ACC112 (cell line): ENCODE measurements around the gene RPS6KA5.
"Not testable (repeated sequence)": the region's sequence is repeated elsewhere in the genome, so short reads cannot be mapped to it uniquely, and the experiment has no call there.

Experiments
- H2AFZ ChIP-seq: fragments of 200-600 bp; sonication (generic); one replicate; pipeline ENCODE4 v1.6.0; 2017; ENCODE audit warnings: antibody characterized with exemption, low read length; ENCODE audit not compliant: unreplicated experiment
- H3K27ac ChIP-seq: fragments of 200-600 bp; sonication (generic); 2 replicates; pipeline ENCODE4 v1.5.1; 2014; ENCODE audit warnings: low read depth, mild to moderate bottlenecking, antibody characterized with exemption, low read length, moderate library complexity
- H3K27me3 ChIP-seq: fragments of 200-600 bp; sonication (generic); 2 replicates; pipeline ENCODE4 v1.6.1; 2014; ENCODE audit warnings: mild to moderate bottlenecking, antibody characterized with exemption, low read length, moderate library complexity, mixed read lengths; ENCODE audit not compliant: insufficient read depth
- H3K36me3 ChIP-seq: fragments of 200-600 bp; sonication (generic); 2 replicates; pipeline ENCODE4 v1.6.1; 2016; ENCODE audit warnings: mild to moderate bottlenecking, antibody characterized with exemption, low read length, moderate library complexity, mixed read lengths; ENCODE audit not compliant: insufficient read depth
- H3K4me1 ChIP-seq: fragments of 200-600 bp; sonication (generic); one replicate; pipeline ENCODE4 v1.6.1; 2016; ENCODE audit warnings: low read length, mixed read lengths; ENCODE audit not compliant: insufficient read depth, unreplicated experiment, control insufficient read depth
- H3K4me3 ChIP-seq: fragments of 200-600 bp; sonication (generic); 2 replicates; pipeline ENCODE4 v1.5.1; 2014; ENCODE audit warnings: mild to moderate bottlenecking, low read depth, low read length
- H3K79me2 ChIP-seq: fragments of 200-600 bp; sonication (generic); one replicate; pipeline ENCODE4 v1.6.0; 2016; ENCODE audit warnings: low read length; ENCODE audit not compliant: control insufficient read depth, unreplicated experiment, insufficient read depth

Gene RPS6KA5

DNA sequence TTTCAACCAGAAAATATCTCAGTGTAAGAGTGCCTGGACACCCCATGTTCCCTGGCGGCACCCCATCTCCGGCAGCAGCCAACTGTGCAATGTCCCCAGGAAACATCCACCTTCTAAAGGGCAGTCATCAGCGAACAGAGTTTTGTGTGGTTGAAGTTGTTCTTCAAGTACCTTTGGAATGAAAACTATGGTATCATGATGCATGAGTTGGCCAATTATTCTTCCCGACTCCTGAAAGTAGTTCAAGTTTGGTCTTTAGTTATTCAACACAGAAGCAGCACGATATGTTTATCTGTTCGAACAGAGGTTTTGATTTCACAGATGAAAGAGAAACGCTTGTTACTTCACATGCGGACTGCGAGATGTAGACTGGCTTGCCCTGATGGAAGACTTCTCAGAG is 223.1 kb downstream of the RPS6KA5 start:
- Histone ChIP-seq H3K27me3 (no peaks in the 10 kb centered on the region), H3K36me3 (no peaks in the 10 kb centered on the region), H3K79me2 (no peaks in the 10 kb centered on the region), H3K4me1 (peaks cover 9% of the 10 kb centered on the region), H2AFZ (no peak overlapping the region), H3K4me3 (no peak overlapping the region), H3K27ac (no peak overlapping the region)

DNA sequence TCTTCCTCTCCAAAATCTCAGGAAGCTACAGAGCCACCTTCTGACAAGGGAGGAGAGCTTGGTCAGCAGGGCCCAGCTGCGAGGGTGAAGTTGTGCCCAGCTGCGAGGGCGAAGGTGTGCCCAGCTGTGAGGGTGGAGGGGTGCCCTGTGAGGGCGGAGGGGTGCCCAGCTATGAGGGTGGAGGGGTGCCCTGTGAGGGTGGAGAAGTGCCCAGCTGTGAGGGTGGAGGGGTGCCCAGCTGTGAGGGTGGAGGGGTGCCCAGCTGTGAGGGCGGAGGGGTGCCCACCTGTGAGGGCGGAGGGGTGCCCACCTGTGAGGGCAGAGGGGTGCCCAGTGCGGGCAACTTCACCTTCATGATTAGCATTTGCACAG is 223.8 kb downstream of the RPS6KA5 start:
- no peak overlapping the region for H3K27ac ChIP-seq
- no peaks in the 10 kb centered on the region for H3K36me3 ChIP-seq
- H3K79me2 ChIP-seq = no peaks in the 10 kb centered on the region
- H2AFZ ChIP-seq = no peak overlapping the region
- H3K4me1 ChIP-seq = peaks cover 9% of the 10 kb centered on the region
- H3K27me3 ChIP-seq = no peaks in the 10 kb centered on the region
- H3K4me3 ChIP-seq = no peak overlapping the region

GRCh38 chr14:90831821-90832220 is 228.6 kb downstream of the RPS6KA5 start:
- Histone ChIP-seq H2AFZ (no peak overlapping the region), H3K36me3 (no peaks in the 10 kb centered on the region), H3K79me2 (no peaks in the 10 kb centered on the region), H3K27ac (no peak overlapping the region), H3K27me3 (no peaks in the 10 kb centered on the region), H3K4me3 (no peak overlapping the region), H3K4me1 (peaks cover 6% of the 10 kb centered on the region)

DNA sequence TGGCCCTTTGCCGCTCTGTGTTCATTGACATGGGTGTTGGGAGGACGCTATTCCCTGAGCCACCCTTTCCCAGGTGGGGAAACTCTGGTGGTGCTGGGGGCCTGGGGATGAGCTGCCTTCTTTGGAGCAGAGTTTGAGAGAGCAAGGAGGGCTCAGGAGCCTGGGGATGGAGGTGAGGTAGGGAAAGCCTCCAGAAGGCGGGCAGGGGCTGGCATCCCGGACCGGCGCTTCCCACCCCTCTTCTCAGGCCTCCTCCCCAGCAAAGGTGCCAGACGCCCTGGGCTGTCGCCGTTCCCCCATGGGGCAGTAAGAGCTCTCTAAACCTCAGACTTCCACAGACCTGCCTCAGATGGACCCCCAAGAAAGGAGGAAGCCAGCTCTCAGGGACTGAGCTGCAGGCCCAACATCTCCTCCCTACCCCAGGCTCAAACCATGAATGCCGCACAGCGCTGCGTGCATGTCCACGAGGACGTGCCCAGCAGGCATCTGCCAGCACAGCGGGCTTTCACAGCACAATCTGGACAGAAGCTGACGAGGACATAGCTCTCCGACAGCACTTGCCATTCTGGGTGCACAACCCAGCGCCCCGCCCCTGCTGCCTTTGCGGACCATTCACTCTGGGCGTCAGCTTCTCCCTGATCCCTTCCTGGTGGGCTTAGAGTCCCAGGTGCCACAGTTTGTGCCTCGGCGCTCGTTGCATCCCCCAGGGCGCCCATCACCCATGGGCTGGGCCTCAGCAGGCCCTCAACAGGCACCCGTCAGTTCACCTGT is 229.3 kb downstream of the RPS6KA5 start:
- no peak overlapping the region for H2AFZ ChIP-seq
- no peak overlapping the region for H3K27ac ChIP-seq
- peaks cover 6% of the 10 kb centered on the region for H3K4me1 ChIP-seq
- H3K27me3 ChIP-seq = no peaks in the 10 kb centered on the region
- H3K36me3 ChIP-seq = no peaks in the 10 kb centered on the region
- H3K4me3 ChIP-seq = no peak overlapping the region
- H3K79me2 ChIP-seq = no peaks in the 10 kb centered on the region

DNA sequence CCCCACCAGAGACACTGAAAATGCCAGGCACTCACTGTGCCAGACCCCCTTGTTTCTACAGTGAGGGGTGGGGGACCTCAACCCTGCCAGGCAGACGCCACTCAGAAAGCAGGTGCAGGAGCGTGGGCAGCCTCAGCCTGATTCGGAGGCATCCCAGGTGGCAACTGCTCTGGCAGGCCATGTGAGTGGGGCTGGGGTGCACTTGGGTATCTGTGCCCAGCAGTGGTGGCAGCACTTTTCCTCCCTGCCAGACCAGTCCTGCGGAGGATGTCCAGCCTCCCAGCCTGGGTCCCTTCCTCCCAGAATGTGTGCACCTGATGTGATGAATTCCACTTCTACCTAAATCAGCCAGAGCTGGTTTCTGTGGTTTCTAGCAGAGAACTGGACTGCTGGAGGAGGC is 230.8 kb downstream of the RPS6KA5 start:
- no peak overlapping the region for H2AFZ ChIP-seq

DNA sequence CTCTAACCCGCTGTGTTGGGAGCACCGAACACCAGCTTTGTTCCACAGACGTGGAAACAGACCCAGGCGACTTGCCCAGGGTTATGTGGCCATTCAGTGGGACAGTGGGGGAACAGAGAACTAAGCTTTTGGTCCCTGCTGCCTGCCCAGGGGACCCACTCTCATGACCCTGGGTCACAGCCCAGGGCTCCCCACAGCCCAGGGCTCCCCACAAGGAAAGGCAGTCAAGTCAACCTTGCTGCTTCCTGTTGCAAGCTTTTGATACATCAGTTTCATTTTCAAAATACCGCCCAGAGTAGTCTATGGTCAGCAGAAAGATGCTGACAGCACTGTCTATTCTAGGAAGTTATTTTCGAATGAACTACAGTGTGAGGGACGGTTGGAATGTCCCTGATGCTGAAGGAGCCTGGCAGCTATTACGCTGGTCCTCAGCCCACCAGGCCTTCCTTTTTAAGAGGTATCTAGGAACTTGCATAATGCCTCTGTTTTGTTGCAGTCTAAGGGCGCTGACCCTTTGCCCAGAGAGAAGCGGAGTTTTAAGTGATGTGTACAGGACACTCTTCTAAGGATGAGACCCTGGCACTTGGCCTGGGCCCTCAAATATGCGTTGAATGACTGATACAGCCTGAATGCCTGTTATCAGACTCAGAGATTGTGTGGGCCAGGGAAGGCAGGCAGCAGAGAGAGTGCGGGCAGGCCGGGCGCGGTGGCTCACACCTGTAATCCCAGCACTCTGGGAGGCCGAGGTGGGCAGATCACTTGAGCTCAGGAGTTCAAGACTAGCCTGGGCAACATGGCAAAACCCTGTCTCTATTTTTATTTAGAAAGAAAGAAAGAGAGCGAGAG is 231.6 kb downstream of the RPS6KA5 start:
- Histone ChIP-seq H3K27me3 (no peaks in the 10 kb centered on the region), H2AFZ (peak overlapping the region; percentile 98), H3K4me3 (peak overlapping the region; percentile 79), H3K4me1 (peaks cover 6% of the 10 kb centered on the region), H3K36me3 (no peaks in the 10 kb centered on the region), H3K79me2 (no peaks in the 10 kb centered on the region), H3K27ac (peak overlapping the region; percentile 13; the same call in 1 of the 2 replicates)

More for the DNA sequence above, 230.8 kb downstream of the RPS6KA5 start:
- no peak overlapping the region for H3K4me3 ChIP-seq
- peaks cover 6% of the 10 kb centered on the region for H3K4me1 ChIP-seq
- no peaks in the 10 kb centered on the region for H3K27me3 ChIP-seq
- H3K27ac ChIP-seq = no peak overlapping the region
- H3K36me3 ChIP-seq = no peaks in the 10 kb centered on the region
- no peaks in the 10 kb centered on the region for H3K79me2 ChIP-seq

DNA sequence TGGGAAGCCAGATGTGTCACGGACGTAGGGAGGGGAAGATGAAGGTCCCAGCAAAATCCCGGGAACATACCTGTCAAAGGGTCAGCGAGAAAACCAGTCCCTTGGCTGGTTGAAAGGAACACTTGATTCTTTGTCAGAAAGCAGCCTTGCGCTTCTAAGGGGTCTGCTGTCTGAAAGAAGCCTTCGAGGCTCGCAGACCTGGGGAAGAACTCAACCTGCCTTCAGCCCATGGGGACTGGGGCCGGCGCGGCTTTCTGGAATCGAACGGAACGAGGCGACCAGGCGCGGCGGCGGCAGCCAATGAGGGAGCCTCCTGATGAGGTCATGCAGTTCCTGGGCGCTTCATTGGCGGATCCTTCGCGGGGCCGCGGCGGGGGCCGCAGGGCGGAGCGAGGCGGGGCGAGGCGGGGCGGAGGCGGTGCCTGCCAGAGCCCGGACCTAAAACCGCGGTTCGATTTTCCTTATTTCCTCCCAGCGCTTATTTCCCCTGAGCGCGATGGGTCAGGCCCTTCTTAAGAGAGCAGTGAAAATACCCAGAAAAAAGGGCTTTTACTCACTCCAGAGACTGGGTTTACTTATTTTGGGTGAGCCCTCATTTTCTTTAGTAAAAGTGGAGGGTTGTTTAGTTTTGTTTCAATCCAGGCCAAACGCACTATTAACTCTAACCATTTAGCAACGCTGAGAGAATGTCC is 232.4 kb downstream of the RPS6KA5 start:
- Histone ChIP-seq H3K4me3 (peak overlapping the region; percentile 79), H2AFZ (peak overlapping the region; percentile 98), H3K27ac (peak overlapping the region; percentile 13; the same call in 1 of the 2 replicates)

DNA sequence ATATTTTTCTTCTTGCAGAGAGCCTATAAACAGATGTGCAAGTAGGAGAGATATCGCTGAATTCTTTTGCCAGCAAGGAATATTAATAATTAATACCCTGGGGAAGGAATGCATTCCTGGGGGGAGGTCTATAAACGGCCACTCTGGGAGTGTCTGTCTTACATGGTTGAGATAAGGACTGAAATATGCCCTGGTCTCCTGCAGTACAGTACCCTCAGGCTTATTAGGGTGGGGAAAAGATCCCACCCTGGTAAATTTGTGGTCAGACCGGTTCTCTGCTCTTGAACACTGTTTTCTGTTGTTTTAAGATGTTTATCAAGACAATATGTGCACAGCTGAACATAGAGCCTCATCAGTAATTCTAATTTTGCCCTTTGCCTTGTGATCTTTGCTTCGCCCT is 236.9 kb downstream of the RPS6KA5 start:
- not testable (repeated sequence) for H3K4me3 ChIP-seq, H2AFZ ChIP-seq, H3K36me3 ChIP-seq, H3K27me3 ChIP-seq, H3K27ac ChIP-seq, H3K4me1 ChIP-seq, H3K79me2 ChIP-seq

More for the DNA sequence above, 232.4 kb downstream of the RPS6KA5 start:
- Histone ChIP-seq H3K36me3 (no peaks in the 10 kb centered on the region), H3K79me2 (no peaks in the 10 kb centered on the region), H3K27me3 (no peaks in the 10 kb centered on the region), H3K4me1 (peaks cover 6% of the 10 kb centered on the region)

DNA sequence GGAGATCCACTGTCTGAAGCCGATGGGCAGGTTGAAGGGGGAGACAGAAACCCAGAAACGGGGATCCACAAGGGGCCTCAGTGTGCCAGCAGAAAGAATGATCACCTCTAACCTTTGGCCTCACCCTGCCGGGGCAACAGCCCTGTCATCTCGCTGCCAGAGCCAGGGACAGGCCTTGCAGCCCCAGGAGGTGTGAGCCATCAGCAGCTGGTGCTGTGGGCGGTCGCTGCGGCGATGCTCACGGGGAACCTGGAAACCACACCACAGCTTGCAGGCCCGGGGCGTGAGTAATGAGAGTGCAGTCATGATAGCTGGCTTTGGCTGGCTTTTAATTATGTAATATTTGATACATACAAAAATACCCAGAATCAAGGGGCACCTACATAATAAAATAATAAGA is 239.5 kb downstream of the RPS6KA5 start:
- no peaks in the 10 kb centered on the region for H3K36me3 ChIP-seq
- H3K4me1 ChIP-seq = no peaks in the 10 kb centered on the region
- H3K79me2 ChIP-seq = no peaks in the 10 kb centered on the region
- H3K27ac ChIP-seq = no peak overlapping the region
- H2AFZ ChIP-seq = no peak overlapping the region
- H3K4me3 ChIP-seq = no peak overlapping the region
- no peaks in the 10 kb centered on the region for H3K27me3 ChIP-seq

GRCh38 chr14:90819734-90820393 is 240.6 kb downstream of the RPS6KA5 start:
- H3K4me1 ChIP-seq = peaks cover 5% of the 10 kb centered on the region
- H3K79me2 ChIP-seq = peaks cover 9% of the 10 kb centered on the region
- no peak overlapping the region for H3K27ac ChIP-seq
- H2AFZ ChIP-seq = no peak overlapping the region
- no peaks in the 10 kb centered on the region for H3K36me3 ChIP-seq
- H3K27me3 ChIP-seq = no peaks in the 10 kb centered on the region
- no peak overlapping the region for H3K4me3 ChIP-seq
